Stomach (tissue), 4 donors: ENCODE data around the gene DNM3.

ENCODE experiments used
- POLR2A ChIP-seq, 4 donors: fragments of 450-650 bp; IDR thresholded peaks; one replicate each; pipeline ENCODE4 v1.6.1; 2016; ENCODE audit warnings: antibody characterized with exemption in 4 of 4, control low read depth in 2 of 4, mild to moderate bottlenecking in 1 of 4, moderate library complexity in 1 of 4
- POLR2AphosphoS5 ChIP-seq, 3 donors: sonication (generic); formaldehyde crosslinking; IDR thresholded peaks; one replicate each; pipeline ENCODE4 v1.6.1; 2016; ENCODE audit warnings: antibody characterized with exemption in 3 of 3
- TF ChIP-seq, protein P1 (sequence below), 7 experiments: fragments of 450-650 bp in 4 of 7; fragments of 200-600 bp in 3 of 7; sonication (generic) in 3 of 7; IDR thresholded peaks; one replicate each; pipeline ENCODE4 v1.5.1; 2016 to 2019; ENCODE audit warnings: antibody characterized with exemption in 7 of 7, control low read depth in 2 of 7, mild to moderate bottlenecking in 1 of 7

DNA sequence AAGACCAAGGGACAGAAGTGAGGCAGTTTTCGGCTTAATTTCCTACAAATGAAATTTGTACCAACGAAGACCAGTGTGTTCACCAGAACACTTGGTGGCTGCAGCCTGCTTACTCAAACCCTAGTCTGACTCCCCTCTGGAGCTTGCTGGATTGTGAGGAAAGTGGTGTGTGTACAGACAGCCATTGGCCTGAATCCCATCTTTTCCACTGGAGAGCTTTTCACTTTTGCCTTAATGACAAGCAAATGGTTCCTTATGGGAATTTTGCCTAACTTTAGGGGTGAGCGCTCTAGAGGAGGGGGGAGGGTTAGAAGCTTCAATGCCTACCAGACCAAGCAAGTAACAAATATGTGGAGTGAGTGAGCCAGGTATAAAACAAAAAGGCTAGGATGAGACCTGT is 42.5 kb upstream of the DNM3 start:
- no peak for TF ChIP-seq POLR2A (IDR thresholded peaks at IDR 0.05)
- TF ChIP-seq, protein P1, sequence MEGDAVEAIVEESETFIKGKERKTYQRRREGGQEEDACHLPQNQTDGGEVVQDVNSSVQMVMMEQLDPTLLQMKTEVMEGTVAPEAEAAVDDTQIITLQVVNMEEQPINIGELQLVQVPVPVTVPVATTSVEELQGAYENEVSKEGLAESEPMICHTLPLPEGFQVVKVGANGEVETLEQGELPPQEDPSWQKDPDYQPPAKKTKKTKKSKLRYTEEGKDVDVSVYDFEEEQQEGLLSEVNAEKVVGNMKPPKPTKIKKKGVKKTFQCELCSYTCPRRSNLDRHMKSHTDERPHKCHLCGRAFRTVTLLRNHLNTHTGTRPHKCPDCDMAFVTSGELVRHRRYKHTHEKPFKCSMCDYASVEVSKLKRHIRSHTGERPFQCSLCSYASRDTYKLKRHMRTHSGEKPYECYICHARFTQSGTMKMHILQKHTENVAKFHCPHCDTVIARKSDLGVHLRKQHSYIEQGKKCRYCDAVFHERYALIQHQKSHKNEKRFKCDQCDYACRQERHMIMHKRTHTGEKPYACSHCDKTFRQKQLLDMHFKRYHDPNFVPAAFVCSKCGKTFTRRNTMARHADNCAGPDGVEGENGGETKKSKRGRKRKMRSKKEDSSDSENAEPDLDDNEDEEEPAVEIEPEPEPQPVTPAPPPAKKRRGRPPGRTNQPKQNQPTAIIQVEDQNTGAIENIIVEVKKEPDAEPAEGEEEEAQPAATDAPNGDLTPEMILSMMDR (IDR thresholded peaks at IDR 0.05) = no peak
- no peak for TF ChIP-seq POLR2AphosphoS5 (IDR thresholded peaks at IDR 0.05)
